ENCODE results near the gene OSBP2.

OSBP2 gene

GRCh38 chr22:30883586-30884145 lies 189.0 kb downstream of the OSBP2 start:
- Histone ChIP-seq H3K36me3 (no peaks in the 10 kb centered on the region), H3K27me3 (no peaks in the 10 kb centered on the region), H3K4me1 (peaks cover 4% of the 10 kb centered on the region), H3K9me3 (no peaks in the 10 kb centered on the region), H3K4me3 (ENCODE audit: low read depth, low read length) (no peak overlapping the region)
- no peak for TF ChIP-seq CTCF (IDR thresholded peaks at IDR 0.05; ENCODE audit: low read depth, low read length)
- no peak for DNase-seq

GRCh38 chr22:30884211-30885000 lies 189.7 kb downstream of the OSBP2 start:
- no peak for DNase-seq
- no peaks in the 10 kb centered on the region for H3K27me3 ChIP-seq
- no peaks in the 10 kb centered on the region for H3K36me3 ChIP-seq
- H3K4me1 ChIP-seq, result no peaks in the 10 kb centered on the region; the same call in 1 of the 2 replicates
- TF ChIP-seq CTCF (IDR thresholded peaks at IDR 0.05; ENCODE audit: low read depth, low read length), result no peak
- no peak overlapping the region for H3K4me3 ChIP-seq (ENCODE audit: low read depth, low read length)
- H3K9me3 ChIP-seq, result no peaks in the 10 kb centered on the region

- no peaks in the 10 kb centered on the region; the same call in 1 of the 2 replicates for H3K4me1 ChIP-seq
- H3K27me3 ChIP-seq, result no peaks in the 10 kb centered on the region
- no peak overlapping the region for H3K4me3 ChIP-seq (ENCODE audit: low read depth, low read length)
- DNase-seq, result no peak
- H3K9me3 ChIP-seq, result no peaks in the 10 kb centered on the region
- no peaks in the 10 kb centered on the region for H3K36me3 ChIP-seq
- TF ChIP-seq CTCF (IDR thresholded peaks at IDR 0.05; ENCODE audit: low read depth, low read length), result no peak
Measured at GRCh38 chr22:30885001-30885366, 190.3 kb downstream of the OSBP2 start.

- Histone ChIP-seq H3K4me1 (no peaks in the 10 kb centered on the region; the same call in 1 of the 2 replicates), H3K4me3 (ENCODE audit: low read depth, low read length) (no peak overlapping the region), H3K27me3 (no peaks in the 10 kb centered on the region), H3K36me3 (no peaks in the 10 kb centered on the region), H3K9me3 (no peaks in the 10 kb centered on the region)
- DNase-seq, result no peak
- TF ChIP-seq CTCF (IDR thresholded peaks at IDR 0.05; ENCODE audit: low read depth, low read length), result no peak
Measured at GRCh38 chr22:30885591-30885990, 190.9 kb downstream of the OSBP2 start.

GRCh38 chr22:30887453-30887852 lies 192.8 kb downstream of the OSBP2 start:
- DNase-seq, result no peak
- no peaks in the 10 kb centered on the region for H3K9me3 ChIP-seq
- H3K27me3 ChIP-seq, result no peaks in the 10 kb centered on the region
- H3K36me3 ChIP-seq, result no peaks in the 10 kb centered on the region
- no peak overlapping the region for H3K4me3 ChIP-seq (ENCODE audit: low read depth, low read length)
- H3K4me1 ChIP-seq, result no peaks in the 10 kb centered on the region
- no peak for TF ChIP-seq CTCF (IDR thresholded peaks at IDR 0.05; ENCODE audit: low read depth, low read length)

GRCh38 chr22:30887861-30888260 lies 193.2 kb downstream of the OSBP2 start:
- H3K4me1 ChIP-seq, result no peaks in the 10 kb centered on the region
- H3K27me3 ChIP-seq, result no peaks in the 10 kb centered on the region
- TF ChIP-seq CTCF (IDR thresholded peaks at IDR 0.05; ENCODE audit: low read depth, low read length), result no peak
- no peak for DNase-seq
- no peaks in the 10 kb centered on the region for H3K36me3 ChIP-seq
- H3K9me3 ChIP-seq, result no peaks in the 10 kb centered on the region
- no peak overlapping the region for H3K4me3 ChIP-seq (ENCODE audit: low read depth, low read length)
